H9 (cell line): ENCODE results near the gene RGS3. TPM values are rescaled to one million over a fixed set of nuclear protein-coding genes. Genes with fewer than 3 reads are reported as not detected.
A peak's percentile ranks its signal among the peaks of the same experiment; 100 is the strongest.

Experiments used
- DNase-seq: peaks from one replicate; pipeline ENCODE4 v3.0.0-alpha.2; 2017
- H2AFZ ChIP-seq: one replicate; pipeline ENCODE4 v1.6.1; 2013; ENCODE audit warnings: mild to moderate bottlenecking, low read length, control low read depth, moderate library complexity
- H2AK5ac ChIP-seq: 2 replicates; pipeline ENCODE4 v1.6.1; 2013; ENCODE audit warnings: low read length, control low read depth, mixed read lengths; ENCODE audit not compliant: insufficient read length
- H2BK120ac ChIP-seq: one replicate; pipeline ENCODE4 v1.6.1; 2013; ENCODE audit warnings: low read depth, mild to moderate bottlenecking, low read length, control low read depth, inconsistent platforms; ENCODE audit not compliant: poor library complexity, severe bottlenecking
- H2BK12ac ChIP-seq: 2 replicates; pipeline ENCODE4 v1.6.1; 2013; ENCODE audit warnings: low read length, control low read depth, mixed read lengths, low read depth; ENCODE audit not compliant: insufficient read length
- H2BK15ac ChIP-seq: 2 replicates; pipeline ENCODE4 v1.6.1; 2013; ENCODE audit warnings: low read depth, low read length, control low read depth
- H2BK20ac ChIP-seq: one replicate; pipeline ENCODE4 v1.6.1; 2013; ENCODE audit warnings: low read depth, mild to moderate bottlenecking, low read length, control low read depth, inconsistent platforms; ENCODE audit not compliant: poor library complexity, severe bottlenecking
- H2BK5ac ChIP-seq: 2 replicates; pipeline ENCODE4 v1.6.1; 2013; ENCODE audit warnings: low read length, control low read depth, mixed read lengths; ENCODE audit not compliant: insufficient read length
- H3K14ac ChIP-seq: 2 replicates; pipeline ENCODE4 v1.6.1; 2013; ENCODE audit warnings: low read length, control low read depth; ENCODE audit not compliant: insufficient read depth
- H3K18ac ChIP-seq: 2 replicates; pipeline ENCODE4 v1.6.1; 2013; ENCODE audit warnings: low read depth, mild to moderate bottlenecking, mixed read lengths, low read length, control low read depth; ENCODE audit not compliant: insufficient read length
- H3K23ac ChIP-seq: 2 replicates; pipeline ENCODE4 v1.6.1; 2013; ENCODE audit warnings: low read length, control low read depth, mixed read lengths, low read depth; ENCODE audit not compliant: insufficient read length
- H3K23me2 ChIP-seq: 2 replicates; pipeline ENCODE4 v1.6.1; 2013; ENCODE audit warnings: low read depth, mild to moderate bottlenecking, mixed read lengths, low read length, control low read depth; ENCODE audit not compliant: insufficient read length, poor library complexity, severe bottlenecking
- H3K27ac ChIP-seq: 2 replicates; pipeline ENCODE4 v1.5.1; 2013; ENCODE audit warnings: low read length, control low read depth, mixed read lengths, low read depth; ENCODE audit not compliant: insufficient read length
- H3K27me3 ChIP-seq: 2 replicates; pipeline ENCODE4 v1.6.1; 2013; ENCODE audit warnings: low read length, control low read depth, inconsistent platforms; ENCODE audit not compliant: insufficient read depth
- H3K4ac ChIP-seq: 2 replicates; pipeline ENCODE4 v1.6.1; 2013; ENCODE audit warnings: low read depth, mild to moderate bottlenecking, control low read depth, inconsistent platforms, low read length, moderate library complexity
- H3K4me1 ChIP-seq: 2 replicates; pipeline ENCODE4 v1.6.1; 2013; ENCODE audit warnings: low read length, control low read depth, inconsistent platforms; ENCODE audit not compliant: insufficient read depth
- H3K4me2 ChIP-seq: 2 replicates; pipeline ENCODE4 v1.6.1; 2013; ENCODE audit warnings: low read length, control low read depth, mixed read lengths; ENCODE audit not compliant: insufficient read length, insufficient read depth
- H3K56ac ChIP-seq: 2 replicates; pipeline ENCODE4 v1.6.1; 2013; ENCODE audit warnings: low read depth, mild to moderate bottlenecking, mixed read lengths, low read length, control low read depth; ENCODE audit not compliant: insufficient read length
- H3K79me1 ChIP-seq: 2 replicates; pipeline ENCODE4 v1.6.1; 2013; ENCODE audit warnings: low read depth, mild to moderate bottlenecking, moderate library complexity, low read length, control low read depth, inconsistent platforms; ENCODE audit not compliant: insufficient read depth, poor library complexity, severe bottlenecking
- H3K79me2 ChIP-seq: 2 replicates; pipeline ENCODE4 v1.6.1; 2013; ENCODE audit warnings: low read length, control low read depth, inconsistent platforms; ENCODE audit not compliant: insufficient read depth
- H3K9ac ChIP-seq: 2 replicates; pipeline ENCODE4 v1.6.1; 2013; ENCODE audit warnings: low read length, control low read depth, mixed read lengths; ENCODE audit not compliant: insufficient read length; ENCODE audit errors: extremely low read depth
- H3K9me3 ChIP-seq: one replicate; pipeline ENCODE4 v1.6.1; 2013; ENCODE audit warnings: low read depth, low read length, inconsistent platforms; ENCODE audit not compliant: control insufficient read depth
- H3T11ph ChIP-seq: one replicate; pipeline ENCODE4 v1.6.1; 2013; ENCODE audit warnings: mild to moderate bottlenecking, low read length, control low read depth, inconsistent platforms
- H4K20me1 ChIP-seq: one replicate; pipeline ENCODE4 v1.6.1; 2013; ENCODE audit not compliant: control insufficient read depth, insufficient read length, insufficient read depth
- H4K5ac ChIP-seq: 2 replicates; pipeline ENCODE4 v1.6.1; 2013; ENCODE audit warnings: low read depth, mild to moderate bottlenecking, mixed read lengths, low read length, control low read depth; ENCODE audit not compliant: insufficient read length
- H4K8ac ChIP-seq: replicated peaks from 2 replicates; pipeline ENCODE4 v1.6.1; 2013; ENCODE audit warnings: low read length, control low read depth, mixed read lengths, low read depth; ENCODE audit not compliant: insufficient read length
- H4K91ac ChIP-seq: 2 replicates; pipeline ENCODE4 v1.6.1; 2013; ENCODE audit warnings: low read depth, mild to moderate bottlenecking, moderate library complexity, mixed read lengths, low read length, control low read depth; ENCODE audit not compliant: insufficient read length
- H3K27ac Mint-ChIP-seq, 3 experiments: 2 replicates in 2 of 3; 3 replicates in 1 of 3; pipeline ENCODE4 v1.8.0; 2020 to 2021; ENCODE audit warnings: mixed read lengths in 3 of 3, mild to moderate bottlenecking in 1 of 3, moderate library complexity in 1 of 3
- H3K27me3 Mint-ChIP-seq: 2 replicates; pipeline ENCODE4 v1.8.0; 2021; ENCODE audit warnings: low read depth, mild to moderate bottlenecking, moderate library complexity, mixed read lengths
- H3K36me3 Mint-ChIP-seq, 3 experiments: 2 replicates in 2 of 3; 3 replicates in 1 of 3; pipeline ENCODE4 v1.8.0; 2020 to 2021; ENCODE audit warnings: low read depth in 3 of 3, mixed read lengths in 3 of 3; ENCODE audit not compliant: insufficient read depth in 1 of 3
- H3K4me1 Mint-ChIP-seq, 2 experiments: 2 replicates each; pipeline ENCODE4 v1.8.0; 2020; ENCODE audit warnings: mixed read lengths in 2 of 2
- H3K4me3 Mint-ChIP-seq, 2 experiments: 2 replicates in 1 of 2; 3 replicates in 1 of 2; pipeline ENCODE4 v1.8.0; 2020 to 2021; ENCODE audit warnings: mild to moderate bottlenecking in 2 of 2, mixed read lengths in 2 of 2, moderate library complexity in 1 of 2
- H3K9me3 Mint-ChIP-seq, 2 experiments: 2 replicates in 1 of 2; 3 replicates in 1 of 2; pipeline ENCODE4 v1.8.0; 2020; ENCODE audit warnings: mild to moderate bottlenecking in 2 of 2, mixed read lengths in 2 of 2, moderate library complexity in 1 of 2
- CTCF ChIP-seq: fragments of 200-600 bp; sonication (generic); conservative IDR thresholded peaks from 3 replicates; pipeline ENCODE4 v1.8.0; 2021; ENCODE audit warnings: antibody characterized with exemption, mild to moderate bottlenecking
- WGBS: extraction: QIAGEN DNeasy Blood & Tissue Kit; methylation state at CpG from one replicate; pipeline ENCODE4 v1.1.7; 2013; ENCODE audit warnings: missing lambda C conversion rate, low lambda C conversion rate, mixed read lengths; ENCODE audit not compliant: insufficient read length; ENCODE audit errors: extremely low coverage; 5-methylcytosine and 5-hydroxymethylcytosine counted together
- total RNA-seq: library from RNA; stranded (reverse); gene quantifications from 2 replicates; pipeline ENCODE4 v1.2.1, GENCODE V29; 2021

RGS3 gene
- total RNA-seq, 1 experiment from 2014 or later = 13.9 TPM

GRCh38 chr9:113612216-113612747, 148.8 kb downstream of the RGS3 start:
- Histone ChIP-seq H3K4ac (no peak overlapping the region), H3K27ac (no peak overlapping the region), H4K91ac (no peak overlapping the region), H4K8ac (no peak overlapping the region), H3K79me1 (no peaks in the 10 kb centered on the region), H2AK5ac (no peak overlapping the region), H3K14ac (no peak overlapping the region), H2BK15ac (no peak overlapping the region), H2AFZ (no peak overlapping the region), H3K9me3 (no peaks in the 10 kb centered on the region), H3T11ph (no peak overlapping the region), H2BK120ac (no peak overlapping the region), H3K23ac (no peak overlapping the region), H4K20me1 (no peaks in the 10 kb centered on the region), H3K79me2 (no peaks in the 10 kb centered on the region), H3K27me3 (no peaks in the 10 kb centered on the region), H2BK5ac (no peak overlapping the region), H3K9ac (no peak overlapping the region), H3K56ac (no peak overlapping the region), H2BK12ac (no peak overlapping the region), H2BK20ac (no peak overlapping the region), H4K5ac (no peak overlapping the region), H3K23me2 (no peaks in the 10 kb centered on the region), H3K4me2 (no peak overlapping the region), H3K4me1 (peaks cover 7% of the 10 kb centered on the region; the same call in 1 of the 2 replicates), H3K18ac (no peak overlapping the region)
- Mint-ChIP-seq H3K9me3 (no peaks in the 10 kb centered on the region; a peak in 1 of 5 replicates), H3K4me1 (peaks cover 29 to 35% of the 10 kb centered on the region in 2 experiments), H3K4me3 (0 out of 5 replicates have a peak overlapping the region, but pooled peaks of 1 of the 2 experiments have one; percentile 6), H3K27me3 (peaks cover 4% of the 10 kb centered on the region), H3K27ac (peak overlapping the region in 1 of 3 experiments; percentile 74; a peak in 3 of 7 replicates), H3K36me3 (no peaks in the 10 kb centered on the region; a peak in 2 of 7 replicates)
- no CpG with 5 or more reads among the region's 11 CpGs for WGBS
- DNase-seq = no peak
- no peak for TF ChIP-seq CTCF
